A549 (cell line): ENCODE measurements around the gene MAGOH. TPM values are rescaled to one million over a fixed set of nuclear protein-coding genes. Genes with fewer than 3 reads are reported as not detected.

ENCODE experiments used
- ATAC-seq, 2 experiments: fragments of 200-7000 bp in 1 of 2; fragments of >200 bp in 1 of 2; cut with Nextera tagmentation in 1 of 2; cut with Tn5 transposase in 1 of 2; 3 replicates each; pipeline versions ENCODE4 v1.8.0 to v1.9.1; 2018 to 2020; ENCODE audit warnings: mild to moderate bottlenecking in 1 of 2, moderate library complexity in 1 of 2
- CTCF ChIA-PET: fragments of 300-600 bp; sonication (Branson Sonifier 250); formaldehyde crosslinking; extraction: SDS; loops from one replicate; lab custom pipeline; 2021; ENCODE audit warnings: antibody characterized with exemption, inconsistent platforms; lab: Yijun Ruan, JAX
- POLR2A ChIA-PET: fragments of 350-600 bp; formaldehyde crosslinking; extraction: SDS; loops from one replicate; lab custom pipeline; 2021; ENCODE audit warnings: antibody characterized with exemption, inconsistent platforms; lab: Yijun Ruan, JAX
- DNase-seq, 2 experiments: peaks; one replicate each; pipeline versions ENCODE4 v3.0.0 to v3.0.0-alpha.2; 2011 to 2016; ENCODE audit warnings: low read depth in 1 of 2, low spot score in 1 of 2
- FAIRE-seq: peaks from 2 replicates; lab custom pipeline; 2011; peaks lifted over from hg19 to GRCh38; lab: Jason Lieb, UNC
- H3K27ac ChIP-seq, 2 experiments: fragments of >200 bp; sonication (Bioruptor Twin); formaldehyde crosslinking; 3 replicates each; pipeline ENCODE4 v1.5.1; 2016 to 2017
- H3K4me1 ChIP-seq: fragments of >200 bp; sonication (Bioruptor Twin); formaldehyde crosslinking; 3 replicates; pipeline ENCODE4 v1.6.1; 2016
- H3K4me2 ChIP-seq: fragments of >200 bp; sonication (Bioruptor Twin); formaldehyde crosslinking; 3 replicates; pipeline ENCODE4 v1.6.1; 2016
- H3K4me3 ChIP-seq: fragments of >200 bp; sonication (Bioruptor Twin); formaldehyde crosslinking; 3 replicates; pipeline ENCODE4 v1.5.1; 2016
- H3K9me3 ChIP-seq: fragments of >200 bp; sonication (Bioruptor Twin); formaldehyde crosslinking; 3 replicates; pipeline ENCODE4 v1.6.1; 2016
- CBX2 ChIP-seq: fragments of 200-600 bp; sonication (generic); IDR thresholded peaks from 2 replicates; pipeline ENCODE4 v1.6.1; 2016; ENCODE audit warnings: low read depth, mild to moderate bottlenecking, borderline replicate concordance
- EHMT2 ChIP-seq: fragments of 200-600 bp; sonication (generic); IDR thresholded peaks from 2 replicates; pipeline ENCODE4 v1.6.1; 2016; ENCODE audit warnings: antibody characterized with exemption, low read depth, mild to moderate bottlenecking, moderate library complexity
- FOXS1 ChIP-seq: fragments of 250-450 bp; sonication (Bioruptor Pico); IDR thresholded peaks from 2 replicates; pipeline ENCODE4 v1.5.0; 2020; ENCODE audit warnings: mild to moderate bottlenecking, moderate library complexity
- GATA3 ChIP-seq: IDR thresholded peaks from 2 replicates; pipeline ENCODE4 v1.6.1; 2012; ENCODE audit warnings: borderline replicate concordance
- HES2 ChIP-seq: fragments of >200 bp; sonication (Bioruptor Twin); formaldehyde crosslinking; IDR thresholded peaks from 2 replicates; pipeline ENCODE4 v1.6.1; 2016
- HOXA7 ChIP-seq: fragments of 250-450 bp; sonication (Bioruptor Pico); IDR thresholded peaks from 2 replicates; pipeline ENCODE4 v1.5.0; 2020; ENCODE audit warnings: mild to moderate bottlenecking, moderate library complexity
- HOXB13 ChIP-seq: fragments of 250-450 bp; sonication (Bioruptor Pico); IDR thresholded peaks from 2 replicates; pipeline ENCODE4 v1.5.0; 2020; ENCODE audit warnings: low read depth, mild to moderate bottlenecking, moderate library complexity
- KDM5A ChIP-seq: fragments of 200-600 bp; sonication (generic); IDR thresholded peaks from 2 replicates; pipeline ENCODE4 v1.6.1; 2016; ENCODE audit warnings: antibody characterized with exemption, mild to moderate bottlenecking
- MAZ ChIP-seq: fragments of 150-350 bp; IDR thresholded peaks from 2 replicates; pipeline ENCODE4 v1.6.1; 2014; ENCODE audit warnings: antibody characterized with exemption, low read depth, low read length, borderline replicate concordance
- MYC ChIP-seq: IDR thresholded peaks from 2 replicates; pipeline ENCODE4 v1.6.1; 2012; ENCODE audit warnings: mild to moderate bottlenecking, inconsistent platforms, low read length, improper control_type of control experiment, borderline replicate concordance
- NFE2L2 ChIP-seq: fragments of 150-350 bp; conservative IDR thresholded peaks from 2 replicates; pipeline ENCODE4 v1.6.1; 2014; ENCODE audit warnings: low read length
- NPAS2 ChIP-seq: fragments of 250-450 bp; sonication (Bioruptor Pico); IDR thresholded peaks from 2 replicates; pipeline ENCODE4 v1.8.0; 2022; ENCODE audit warnings: mild to moderate bottlenecking, moderate library complexity, borderline replicate concordance
- NR3C1 ChIP-seq: fragments of >200 bp; sonication (Bioruptor Twin); formaldehyde crosslinking; IDR thresholded peaks from 3 replicates; pipeline ENCODE4 v1.6.1; 2017
- POLR2A ChIP-seq: IDR thresholded peaks from 2 replicates; pipeline ENCODE4 v1.6.1; 2012; ENCODE audit warnings: mild to moderate bottlenecking, low read length
- RAD21 ChIP-seq, 2 experiments: fragments of >200 bp in 1 of 2; sonication (Bioruptor Twin) in 1 of 2; formaldehyde crosslinking in 1 of 2; IDR thresholded peaks in 1 of 2; conservative IDR thresholded peaks in 1 of 2; 2 replicates in 1 of 2; 3 replicates in 1 of 2; pipeline ENCODE4 v1.6.1; 2012 to 2018; ENCODE audit warnings: inconsistent platforms in 1 of 2
- RCOR1 ChIP-seq: fragments of 150-350 bp; IDR thresholded peaks from 2 replicates; pipeline ENCODE4 v1.6.1; 2014; ENCODE audit warnings: antibody characterized with exemption, low read length, low read depth
- RNF2 ChIP-seq: fragments of 200-600 bp; sonication (generic); IDR thresholded peaks from 2 replicates; pipeline ENCODE4 v1.6.1; 2016; ENCODE audit warnings: low read depth, mild to moderate bottlenecking, antibody characterized with exemption, moderate library complexity, borderline replicate concordance
- TFCP2L1 ChIP-seq: fragments of 250-450 bp; sonication (Bioruptor Pico); IDR thresholded peaks from 2 replicates; pipeline ENCODE4 v1.5.0; 2021; ENCODE audit warnings: mild to moderate bottlenecking
- TP53 ChIP-seq: fragments of 250-450 bp; sonication (Bioruptor Pico); IDR thresholded peaks from 2 replicates; pipeline ENCODE4 v1.5.0; 2021; ENCODE audit warnings: mild to moderate bottlenecking, moderate library complexity
- WGBS: methylation state at CpG from one replicate; pipeline ENCODE4 v1.1.6; 2017; ENCODE audit errors: missing lambda C conversion rate; 5-methylcytosine and 5-hydroxymethylcytosine counted together
- polyA plus RNA-seq, 4 experiments: library from polyadenylated mRNA; depleted of rRNA in 3 of 4; stranded (reverse); fragments of >200 nt; fragmentation: RNase III in 1 of 4; extraction: RNeasy Plus Mini Kit Qiagen cat#74134 plus additional on column Dnase treatment in 1 of 4; gene quantifications; 2 replicates in 3 of 4; 3 replicates in 1 of 4; pipeline ENCODE4 v1.2.3, GENCODE V29; 2011 to 2017
- TF ChIP-seq, protein P1 (sequence below): IDR thresholded peaks from 2 replicates; pipeline ENCODE4 v1.6.1; 2012
- TF ChIP-seq, protein P2 (sequence below): IDR thresholded peaks from 2 replicates; pipeline ENCODE4 v1.6.1; 2012; ENCODE audit warnings: low read depth, borderline replicate concordance
- TF ChIP-seq, protein P3 (sequence below): fragments of >200 bp; sonication (Bioruptor Twin); formaldehyde crosslinking; IDR thresholded peaks from 3 replicates; pipeline ENCODE4 v1.6.1; 2016
- TF ChIP-seq, protein P4 (sequence below): IDR thresholded peaks from 2 replicates; pipeline ENCODE4 v1.6.1; 2012
- TF ChIP-seq, protein P5 (sequence below): fragments of 150-350 bp; IDR thresholded peaks from 2 replicates; pipeline ENCODE4 v1.6.1; 2014; ENCODE audit warnings: low read depth, mild to moderate bottlenecking, low read length

Gene MAGOH
- polyA plus RNA-seq, 2 of the 4 experiments (the other 2 are of a cell fraction) = 80.2 to 139 TPM

DNA sequence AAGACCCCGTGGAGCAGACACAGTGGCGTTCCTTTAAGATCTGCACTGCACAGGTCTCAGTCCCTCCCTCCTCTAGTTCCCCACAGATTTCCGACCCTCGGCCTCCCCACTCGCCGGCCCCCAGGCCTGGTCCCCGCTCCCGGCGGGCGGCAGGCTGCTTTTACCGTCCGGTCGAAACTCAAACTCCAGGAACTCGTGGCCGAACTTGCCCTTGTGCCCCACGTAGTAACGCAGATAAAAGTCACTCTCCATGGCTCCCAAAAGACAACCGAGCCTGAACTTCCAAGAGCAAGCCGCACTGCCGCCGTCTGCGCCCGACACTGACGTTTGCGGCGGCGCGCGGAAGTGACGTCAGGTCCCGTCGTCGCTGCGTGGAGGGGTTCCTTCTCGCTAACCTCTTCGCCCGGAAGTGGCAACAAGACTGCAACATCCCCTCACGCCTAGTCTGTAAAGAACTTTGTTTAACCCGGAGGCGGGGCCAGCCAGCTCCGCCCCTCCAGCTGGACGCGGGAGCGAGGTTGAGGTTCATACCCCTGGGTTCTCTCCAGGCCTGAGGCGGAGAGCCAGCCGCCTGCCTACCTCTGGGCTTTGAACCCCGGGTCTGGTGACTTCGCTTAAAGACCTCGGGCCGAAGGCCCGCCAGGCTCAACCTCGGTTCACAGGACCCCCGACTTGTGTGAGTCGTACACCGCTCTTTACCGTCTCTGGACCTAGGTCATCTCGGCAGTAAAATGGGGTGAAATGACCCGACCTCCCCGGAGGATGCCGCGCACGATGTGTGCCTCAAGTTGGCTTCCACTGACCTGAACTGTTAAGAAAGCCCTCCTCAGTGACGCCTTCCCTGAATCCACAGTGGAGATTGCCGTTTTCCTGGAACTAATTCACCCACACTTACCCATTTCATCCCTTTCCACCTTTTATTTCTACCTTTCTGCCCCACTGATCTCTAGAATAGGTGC, at the start of gene MAGOH (continued):
- TF ChIP-seq, protein P1, sequence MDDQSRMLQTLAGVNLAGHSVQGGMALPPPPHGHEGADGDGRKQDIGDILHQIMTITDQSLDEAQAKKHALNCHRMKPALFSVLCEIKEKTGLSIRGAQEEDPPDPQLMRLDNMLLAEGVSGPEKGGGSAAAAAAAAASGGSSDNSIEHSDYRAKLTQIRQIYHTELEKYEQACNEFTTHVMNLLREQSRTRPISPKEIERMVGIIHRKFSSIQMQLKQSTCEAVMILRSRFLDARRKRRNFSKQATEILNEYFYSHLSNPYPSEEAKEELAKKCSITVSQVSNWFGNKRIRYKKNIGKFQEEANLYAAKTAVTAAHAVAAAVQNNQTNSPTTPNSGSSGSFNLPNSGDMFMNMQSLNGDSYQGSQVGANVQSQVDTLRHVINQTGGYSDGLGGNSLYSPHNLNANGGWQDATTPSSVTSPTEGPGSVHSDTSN = no peak

GRCh38 chr1:53286955-53287354, 48.6 kb upstream of the MAGOH start:
- CTCF ChIA-PET = interaction anchor here (2.4 to 5.6 kb wide), 3 partner anchors 9 to 106 kb away, joined by 8 to 39 read pairs (median 13); no protein-coding TSS in a partner anchor
- H3K27ac ChIP-seq = no peak overlapping the region
- TF ChIP-seq RAD21 (conservative IDR thresholded peaks at IDR 0.05 in 1 of 2, IDR thresholded peaks at IDR 0.05 in 1 of 2) = no peak
- TF ChIP-seq FOXS1 = no peak
- TF ChIP-seq, protein P2, sequence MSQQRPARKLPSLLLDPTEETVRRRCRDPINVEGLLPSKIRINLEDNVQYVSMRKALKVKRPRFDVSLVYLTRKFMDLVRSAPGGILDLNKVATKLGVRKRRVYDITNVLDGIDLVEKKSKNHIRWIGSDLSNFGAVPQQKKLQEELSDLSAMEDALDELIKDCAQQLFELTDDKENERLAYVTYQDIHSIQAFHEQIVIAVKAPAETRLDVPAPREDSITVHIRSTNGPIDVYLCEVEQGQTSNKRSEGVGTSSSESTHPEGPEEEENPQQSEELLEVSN = no peak
- no peak for TF ChIP-seq POLR2A
- no peak for TF ChIP-seq NFE2L2
- no peak for TF ChIP-seq MAZ
- no peak for TF ChIP-seq NR3C1
- TF ChIP-seq TFCP2L1 (CRISPR knock-in tag) = no peak
- no peak for TF ChIP-seq GATA3
- TF ChIP-seq, protein P3, sequence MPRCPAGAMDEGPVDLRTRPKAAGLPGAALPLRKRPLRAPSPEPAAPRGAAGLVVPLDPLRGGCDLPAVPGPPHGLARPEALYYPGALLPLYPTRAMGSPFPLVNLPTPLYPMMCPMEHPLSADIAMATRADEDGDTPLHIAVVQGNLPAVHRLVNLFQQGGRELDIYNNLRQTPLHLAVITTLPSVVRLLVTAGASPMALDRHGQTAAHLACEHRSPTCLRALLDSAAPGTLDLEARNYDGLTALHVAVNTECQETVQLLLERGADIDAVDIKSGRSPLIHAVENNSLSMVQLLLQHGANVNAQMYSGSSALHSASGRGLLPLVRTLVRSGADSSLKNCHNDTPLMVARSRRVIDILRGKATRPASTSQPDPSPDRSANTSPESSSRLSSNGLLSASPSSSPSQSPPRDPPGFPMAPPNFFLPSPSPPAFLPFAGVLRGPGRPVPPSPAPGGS = no peak
- TF ChIP-seq NPAS2 (CRISPR knock-in tag) = no peak
- TF ChIP-seq MYC = no peak
- TF ChIP-seq KDM5A = no peak
- TF ChIP-seq CBX2 = no peak
- no peak for TF ChIP-seq HES2
- TF ChIP-seq, all 56 proteins: peak for 0
- Histone ChIP-seq H3K4me2 (no peak overlapping the region), H3K4me3 (no peak overlapping the region), H3K4me1 (no peaks in the 10 kb centered on the region), H3K9me3 (no peaks in the 10 kb centered on the region)
- ATAC-seq = no peak
- POLR2A ChIA-PET = no interaction called here
- no peak for DNase-seq
- no peak for FAIRE-seq
- 77% methylated on average over 4 of the region's 4 CpGs for WGBS

GRCh38 chr1:53285969-53286760, 47.8 kb upstream of the MAGOH start:
- TF ChIP-seq EHMT2 = no peak
- TF ChIP-seq RNF2 = no peak
- TF ChIP-seq POLR2A = no peak
- TF ChIP-seq HOXB13 (CRISPR knock-in tag) = no peak
- TF ChIP-seq, protein P4, sequence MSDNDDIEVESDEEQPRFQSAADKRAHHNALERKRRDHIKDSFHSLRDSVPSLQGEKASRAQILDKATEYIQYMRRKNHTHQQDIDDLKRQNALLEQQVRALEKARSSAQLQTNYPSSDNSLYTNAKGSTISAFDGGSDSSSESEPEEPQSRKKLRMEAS = no peak
- no peak for TF ChIP-seq RCOR1
- TF ChIP-seq GATA3 = no peak
- no peak for TF ChIP-seq TP53 (CRISPR knock-in tag)
- no peak for TF ChIP-seq HOXA7 (CRISPR knock-in tag)
- TF ChIP-seq MYC = no peak
- TF ChIP-seq, protein P5, sequence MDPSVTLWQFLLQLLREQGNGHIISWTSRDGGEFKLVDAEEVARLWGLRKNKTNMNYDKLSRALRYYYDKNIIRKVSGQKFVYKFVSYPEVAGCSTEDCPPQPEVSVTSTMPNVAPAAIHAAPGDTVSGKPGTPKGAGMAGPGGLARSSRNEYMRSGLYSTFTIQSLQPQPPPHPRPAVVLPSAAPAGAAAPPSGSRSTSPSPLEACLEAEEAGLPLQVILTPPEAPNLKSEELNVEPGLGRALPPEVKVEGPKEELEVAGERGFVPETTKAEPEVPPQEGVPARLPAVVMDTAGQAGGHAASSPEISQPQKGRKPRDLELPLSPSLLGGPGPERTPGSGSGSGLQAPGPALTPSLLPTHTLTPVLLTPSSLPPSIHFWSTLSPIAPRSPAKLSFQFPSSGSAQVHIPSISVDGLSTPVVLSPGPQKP = no peak
- no peak for TF ChIP-seq NFE2L2
- no peak for TF ChIP-seq HES2
- TF ChIP-seq KDM5A = no peak
- FAIRE-seq = no peak
- DNase-seq = no peak
- Histone ChIP-seq H3K4me3 (no peak overlapping the region), H3K4me2 (no peak overlapping the region), H3K9me3 (no peaks in the 10 kb centered on the region), H3K4me1 (no peaks in the 10 kb centered on the region), H3K27ac (no peak overlapping the region)
- WGBS = 82% methylated on average over 7 of the region's 8 CpGs
- POLR2A ChIA-PET = no interaction called here
- CTCF ChIA-PET = interaction anchor here (2.4 to 5.6 kb wide), 3 partner anchors 8 to 107 kb away, joined by 8 to 39 read pairs (median 13); no protein-coding TSS in a partner anchor
- no peak for ATAC-seq
